Heart right ventricle (tissue), 16 donors: Measurements from ENCODE around the gene CHCHD10. TPM values are rescaled to one million over a fixed set of nuclear protein-coding genes. Genes with fewer than 3 reads are reported as not detected.

Experiments
- ATAC-seq, 8 donors: fragments of 200-7000 bp; cut with Tn5 transposase; one replicate each; pipeline ENCODE4 v1.9.1; 2020; ENCODE audit warnings: mild to moderate bottlenecking in 8 of 8, moderate library complexity in 8 of 8, moderate number of reproducible peaks in 1 of 8
- DNase-seq, 2 donors: peaks; one replicate each; pipeline ENCODE4 v3.0.0-alpha.2; 2020
- H3K27ac ChIP-seq, 10 donors: fragments of 200-600 bp; sonication (generic) in 2 of 10; one replicate each; pipeline versions ENCODE4 v1.5.0 to v1.8.0; 2020 to 2022; ENCODE audit warnings: mild to moderate bottlenecking in 3 of 10
- H3K27me3 ChIP-seq, 7 donors: fragments of 200-600 bp; one replicate each; pipeline ENCODE4 v1.8.0; 2021 to 2022; ENCODE audit warnings: mild to moderate bottlenecking in 2 of 7
- H3K36me3 ChIP-seq, 9 donors: fragments of 200-600 bp; sonication (generic) in 1 of 9; one replicate each; pipeline versions ENCODE4 v1.5.0 to v1.8.0; 2020 to 2022; ENCODE audit warnings: mild to moderate bottlenecking in 2 of 9
- H3K4me1 ChIP-seq, 9 donors: fragments of 200-600 bp; sonication (generic) in 1 of 9; one replicate each; pipeline versions ENCODE4 v1.5.0 to v1.8.0; 2020 to 2022; ENCODE audit warnings: mild to moderate bottlenecking in 4 of 9
- H3K4me3 ChIP-seq, 10 donors: fragments of 200-600 bp; sonication (generic) in 2 of 10; one replicate each; pipeline versions ENCODE4 v1.5.0 to v1.8.0; 2020 to 2022; ENCODE audit warnings: mild to moderate bottlenecking in 7 of 10, moderate library complexity in 2 of 10
- H3K9me3 ChIP-seq, 11 donors: fragments of 200-600 bp in 10 of 11; sonication (generic) in 2 of 11; one replicate each; pipeline versions ENCODE4 v1.5.0 to v1.8.0; 2013 to 2022; ENCODE audit warnings: mild to moderate bottlenecking in 2 of 11, control low read depth in 1 of 11, moderate library complexity in 1 of 11
- CTCF ChIP-seq, 9 donors: fragments of 200-600 bp; sonication (generic) in 2 of 9; IDR thresholded peaks; one replicate each; pipeline versions ENCODE4 v1.5.0 to v1.8.0; 2021 to 2022; ENCODE audit warnings: antibody characterized with exemption in 9 of 9, mild to moderate bottlenecking in 5 of 9, moderate library complexity in 1 of 9
- WGBS, 2 donors: extraction: QIAGEN DNeasy Blood & Tissue Kit; methylation state at CpG; one replicate each; pipeline ENCODE4 v1.1.7; 2013; ENCODE audit warnings: inconsistent platforms in 1 of 2; 5-methylcytosine and 5-hydroxymethylcytosine counted together
- intact Hi-C, 10 donors: fragments of 100-400 bp; cut with DNase I; formaldehyde crosslinking; loops; one replicate each; pipeline versions ENCODE4 v1.11.1 to v1.14.2; 2022
- polyA plus RNA-seq, 2 donors: library from polyadenylated mRNA; stranded (reverse); fragments of 200-250 nt; gene quantifications; one replicate each; pipeline ENCODE4 v1.2.3, GENCODE V29; 2013
- total RNA-seq, 10 donors: library from RNA; stranded (reverse); fragmentation: NEBNext Ultra II Directional in 3 of 10; extraction: Animal tissue kit (Norgen Biotek cat#: 25700) in 3 of 10; gene quantifications; one replicate each; pipeline versions ENCODE4 v1.2.1 to v1.2.4, GENCODE V29; 2021 to 2023
- donor health status: Arrhythmogenic right ventricular cardiomyopathy.
- donor health status: ischemic (EF 13 %, LVEDD 7.1; RV severe dilation, severe dysfunction).
- donor health status: healthy with polysubstance abuse.
- donor health status: DM: no; HTN: yes; CAD: no.
- donor health status: DM: no; HTN: no; CAD: no.
- donor health status: ischemic (EF 25% LVEDD 6.9; RV normal size, moderate dysfunction).
- donor health status: ischemic (EF 25% LVEDD 5.7; RV mildly dilated, moderate dysfunction).
- donor health status: healthy.
- donor health status: DM: yes; HTN: yes; CAD: no.
- donor health status: Ischemic cardiomyopathy.
- donor health status: ischemic (EF 35%, LVEDD 5.7; RV mildly dilated, moderate dysfunction).
- donor health status: nonischemic (EF 11% LVEDD 7.7; RV severe dilation, severe dysfunction).
- donor health status: DM: yes; HTN: yes; CAD: no.
- donor health status: PGD.
- donor health status: ischemic (EF 29% LVEDD 5.4; RV normal size, mild dysfunction).
- donor health status: nonischemic (EF 23%, LVEDD 6.1; RV moderate dilation, normal function).

CHCHD10 gene
- total and polyA plus RNA-seq, 12 donors: 735 to 3,552 (median 1,056) TPM

GRCh38 chr22:23778577-23778900 lies 10.8 kb upstream of the CHCHD10 start:
- DNase-seq (no peak), ATAC-seq (no peak)
- H3K9me3 ChIP-seq: no peaks in the 10 kb centered on the region
- peaks cover 0 to 3% (median 0%) of the 10 kb centered on the region in 9 donors for H3K36me3 ChIP-seq
- TF ChIP-seq CTCF (IDR thresholded peaks at IDR 0.05): no peak
- 81 to 88% methylated on average over 3 of the region's 3 CpGs for WGBS, 2 donors
- H3K27me3 ChIP-seq: peaks cover 0 to 3% (median 0%) of the 10 kb centered on the region in 7 donors
- H3K4me3 ChIP-seq: no peak overlapping the region
- peaks cover 0 to 30% (median 18%) of the 10 kb centered on the region in 9 donors for H3K4me1 ChIP-seq
- intact Hi-C loops: loop anchor here in 1 of 10 donors (5.0 kb wide), 1 partner anchor 64 kb away; no protein-coding TSS in a partner anchor
- no peak overlapping the region for H3K27ac ChIP-seq

- DNase-seq (peak; percentile 71 to 73), ATAC-seq (peak; percentile 41 to 72 (median 50))
- H3K36me3 ChIP-seq: no peaks in the 10 kb centered on the region
- H3K4me1 ChIP-seq: peaks cover 0 to 36% (median 22%) of the 10 kb centered on the region in 9 donors
- H3K27me3 ChIP-seq: peaks cover 0 to 8% (median 0%) of the 10 kb centered on the region in 7 donors
- peak overlapping the region in 1 of 10 donors; percentile 26 for H3K27ac ChIP-seq
- no peak for TF ChIP-seq CTCF (IDR thresholded peaks at IDR 0.05)
- WGBS, 2 donors: 72 to 74% methylated on average over 11 of the region's 11 CpGs
- no peak overlapping the region for H3K4me3 ChIP-seq
- no peaks in the 10 kb centered on the region for H3K9me3 ChIP-seq
- intact Hi-C loops: loop anchor here in 1 of 10 donors (5.0 kb wide), 1 partner anchor 64 kb away; no protein-coding TSS in a partner anchor
These were observed 10.2 kb upstream of the CHCHD10 start for GRCh38 chr22:23777776-23778576.

- intact Hi-C loops: loop anchor here in 1 of 10 donors (5.0 kb wide), 1 partner anchor 66 kb away; no protein-coding TSS in a partner anchor
- ATAC-seq (no peak), DNase-seq (no peak)
- H3K9me3 ChIP-seq: no peaks in the 10 kb centered on the region
- H3K36me3 ChIP-seq: no peaks in the 10 kb centered on the region
- WGBS, 2 donors: 85 to 86% methylated on average over 3 of the region's 3 CpGs
- no peak overlapping the region for H3K27ac ChIP-seq
- no peak overlapping the region for H3K4me3 ChIP-seq
- H3K4me1 ChIP-seq: peaks cover 4 to 51% (median 37%) of the 10 kb centered on the region in 9 donors
- H3K27me3 ChIP-seq: peaks cover 0 to 10% (median 0%) of the 10 kb centered on the region in 7 donors
- peak in 2 of 9 donors; percentile 20 for TF ChIP-seq CTCF (IDR thresholded peaks at IDR 0.05)
These were observed 8.1 kb upstream of the CHCHD10 start for GRCh38 chr22:23775779-23776375.

GRCh38 chr22:23774922-23775436 lies 7.2 kb upstream of the CHCHD10 start:
- Histone ChIP-seq H3K4me3 (no peak overlapping the region), H3K9me3 (no peaks in the 10 kb centered on the region), H3K4me1 (peaks cover 4 to 51% (median 37%) of the 10 kb centered on the region in 9 donors), H3K36me3 (no peaks in the 10 kb centered on the region), H3K27ac (no peak overlapping the region), H3K27me3 (peaks cover 0 to 10% (median 0%) of the 10 kb centered on the region in 7 donors)
- intact Hi-C loops: loop anchor here in 3 of 10 donors (5.0 kb wide), 3 partner anchors 57 to 72 kb away; no protein-coding TSS in a partner anchor
- DNase-seq: peak in 1 of 2 donors; percentile 3
- 67 to 68% methylated on average over 2 of the region's 2 CpGs for WGBS, 2 donors
- no peak for TF ChIP-seq CTCF (IDR thresholded peaks at IDR 0.05)
- no peak for ATAC-seq
